HG03066 (cell line): ENCODE results near the gene PTBP3.
A peak's percentile ranks its signal among the peaks of the same experiment; 100 is the strongest.

Experiments
- ATAC-seq: cut with Tn5 transposase; IDR thresholded peaks from one replicate; pipeline ENCODE4 v1.9.1; 2021; ENCODE audit warnings: low read depth; ENCODE audit not compliant: unreplicated experiment

The PTBP3 gene

DNA sequence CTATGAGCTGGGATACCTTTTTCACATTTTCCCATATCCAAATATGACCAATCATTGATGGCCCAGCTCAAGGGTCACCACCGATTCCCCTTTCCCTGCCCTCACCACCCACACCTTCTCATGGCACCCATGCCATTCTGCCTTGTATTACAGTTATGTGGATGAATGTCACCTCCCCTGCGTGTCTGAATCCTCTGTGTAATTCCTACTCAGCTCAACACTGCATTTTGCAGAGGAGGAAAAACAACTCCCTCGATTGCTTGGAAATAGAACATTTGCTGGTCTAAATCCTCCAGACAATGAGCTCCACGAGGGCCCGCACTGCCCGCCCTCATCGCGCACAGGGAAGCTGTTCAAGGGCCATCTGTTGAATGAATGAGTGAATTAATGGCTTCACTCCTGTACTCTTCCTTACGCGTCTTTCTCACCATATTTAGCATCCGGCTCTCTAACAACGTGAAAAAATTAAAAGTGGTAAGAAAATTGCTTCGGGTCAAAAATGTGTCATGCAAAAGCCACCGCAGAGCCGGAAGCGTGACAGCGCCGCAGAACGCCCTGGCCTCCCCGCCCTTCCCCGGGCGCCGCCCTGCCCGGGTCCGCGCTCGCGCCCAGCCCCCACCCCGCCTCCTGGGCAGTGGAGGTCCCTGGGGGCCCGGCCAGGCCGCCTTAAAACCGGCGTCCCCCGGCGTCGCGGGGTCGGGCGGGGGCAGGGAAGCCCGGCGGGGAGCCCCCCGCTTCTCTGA lies 159.0 kb downstream of the PTBP3 start:
- peak; percentile 88 for ATAC-seq

DNA sequence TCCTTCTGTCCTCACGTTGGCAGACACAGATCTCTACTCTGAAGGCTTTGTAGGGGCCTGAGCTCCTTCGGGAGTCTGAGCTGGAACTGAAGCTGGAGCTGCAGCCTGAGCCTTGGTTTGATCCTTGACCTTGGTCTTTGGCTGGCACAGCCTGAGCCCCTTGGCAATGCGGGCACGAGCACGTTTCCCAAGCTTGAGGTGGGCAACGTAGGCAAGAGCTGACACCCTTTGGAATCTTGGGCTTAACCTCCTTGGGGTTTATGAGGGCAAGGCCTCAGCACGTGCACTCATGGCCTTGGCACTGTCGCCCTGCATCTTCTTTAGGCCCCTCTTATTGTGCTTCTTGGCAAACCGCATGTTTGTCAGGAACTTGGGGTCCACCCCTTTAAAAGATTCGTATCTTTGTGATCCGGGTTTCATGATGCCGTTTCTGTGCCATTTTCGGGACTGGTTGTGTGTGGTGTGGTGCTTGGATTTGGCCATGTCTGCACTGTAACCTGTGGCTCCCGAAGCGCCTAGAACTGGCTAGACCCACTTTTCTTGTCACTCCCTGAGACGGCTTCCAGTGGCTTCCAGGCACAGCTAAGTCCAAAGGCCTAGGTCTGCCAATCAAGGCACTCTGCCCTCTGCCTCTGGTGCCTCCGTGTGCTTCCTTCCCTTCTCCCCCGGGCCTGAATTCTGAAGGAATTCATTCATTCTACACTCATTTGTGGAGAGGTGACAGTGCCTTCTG lies 159.8 kb downstream of the PTBP3 start:
- no peak for ATAC-seq

DNA sequence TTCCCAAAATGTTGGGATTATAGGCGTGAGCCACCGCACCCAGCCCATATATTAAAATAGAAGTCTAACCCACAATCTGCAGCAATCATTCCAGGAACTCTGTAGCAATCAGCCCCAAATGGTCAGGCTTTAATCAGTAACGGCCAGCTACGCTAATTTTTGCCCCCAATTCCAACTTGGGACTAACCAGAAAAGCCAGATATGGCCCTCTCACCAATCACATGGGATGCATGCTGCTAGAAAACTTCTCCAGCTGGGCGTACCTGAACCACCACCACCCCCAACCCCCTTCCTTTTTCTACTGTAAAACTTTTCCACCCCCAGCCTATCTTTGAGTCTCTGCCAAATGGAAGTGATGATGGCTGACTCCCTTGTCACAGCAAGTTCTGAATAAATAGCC lies 162.5 kb downstream of the PTBP3 start:
- ATAC-seq, result no peak

DNA sequence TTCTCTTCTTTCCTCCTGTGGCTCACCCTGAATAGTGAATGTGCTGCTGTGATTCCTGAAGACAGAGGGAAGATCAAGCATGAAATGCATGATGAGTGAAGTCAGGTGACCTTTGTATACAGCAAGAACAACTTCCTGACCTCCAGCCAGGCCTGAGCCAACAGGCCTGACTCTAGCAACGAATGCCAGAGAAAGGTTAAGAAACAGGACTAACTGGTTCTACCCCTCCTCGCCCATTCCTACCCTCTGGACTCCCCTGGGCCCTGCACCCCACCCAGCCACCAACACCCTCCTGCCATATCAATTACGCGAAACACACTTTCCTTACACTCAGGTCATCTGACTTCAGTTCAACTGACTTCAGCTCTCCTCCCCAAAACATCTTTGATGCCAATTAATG lies 163.2 kb downstream of the PTBP3 start:
- no peak for ATAC-seq

DNA sequence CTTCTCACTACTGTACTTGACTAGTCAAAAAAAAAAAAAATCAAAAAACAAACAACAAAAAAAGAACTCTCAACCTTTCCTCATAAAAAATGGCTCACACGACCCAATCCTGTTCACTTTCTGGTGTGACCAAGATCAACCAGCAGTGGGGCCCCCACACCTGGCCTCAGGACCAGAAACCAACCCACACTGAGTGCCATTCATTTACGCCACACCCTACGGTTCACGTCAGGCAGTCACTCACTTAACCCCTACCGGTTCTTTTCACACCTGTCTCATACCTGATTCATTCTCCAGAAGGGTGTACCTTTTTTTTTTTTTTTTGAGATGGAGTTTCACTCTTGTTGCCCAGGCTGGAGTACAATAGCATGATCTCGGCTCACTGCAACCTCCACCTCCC lies 164.1 kb downstream of the PTBP3 start:
- no peak for ATAC-seq

DNA sequence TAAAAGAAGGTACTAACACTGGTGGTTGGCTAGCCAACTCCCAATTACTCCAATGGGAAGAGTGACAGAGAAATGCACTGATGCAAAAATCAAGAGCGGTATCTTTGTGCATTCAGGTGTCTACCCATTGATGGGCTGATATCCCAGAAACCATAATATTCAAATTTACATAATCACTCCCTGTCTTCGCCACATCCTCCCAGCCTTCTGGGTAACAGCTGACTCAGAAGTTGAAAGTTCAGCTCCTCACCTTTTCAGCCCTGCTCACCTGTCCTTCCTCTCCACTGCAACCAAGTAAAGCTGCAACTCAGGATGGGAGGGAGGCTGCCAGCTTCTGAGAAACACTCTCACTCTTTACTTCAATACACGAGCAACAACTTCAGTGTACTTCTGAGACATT lies 165.2 kb downstream of the PTBP3 start:
- ATAC-seq, result no peak
